ENCODE data around the gene CDH23. TPM values are rescaled to one million over a fixed set of nuclear protein-coding genes. Genes with fewer than 3 reads are reported as not detected.

CDH23 gene
- total and polyA plus RNA-seq, 9 of the 15 experiments (the other 6 are each of a cell fraction or from before 2014, with no cell fraction given) = 0.18 to 1.2 (median 0.47) TPM

DNA sequence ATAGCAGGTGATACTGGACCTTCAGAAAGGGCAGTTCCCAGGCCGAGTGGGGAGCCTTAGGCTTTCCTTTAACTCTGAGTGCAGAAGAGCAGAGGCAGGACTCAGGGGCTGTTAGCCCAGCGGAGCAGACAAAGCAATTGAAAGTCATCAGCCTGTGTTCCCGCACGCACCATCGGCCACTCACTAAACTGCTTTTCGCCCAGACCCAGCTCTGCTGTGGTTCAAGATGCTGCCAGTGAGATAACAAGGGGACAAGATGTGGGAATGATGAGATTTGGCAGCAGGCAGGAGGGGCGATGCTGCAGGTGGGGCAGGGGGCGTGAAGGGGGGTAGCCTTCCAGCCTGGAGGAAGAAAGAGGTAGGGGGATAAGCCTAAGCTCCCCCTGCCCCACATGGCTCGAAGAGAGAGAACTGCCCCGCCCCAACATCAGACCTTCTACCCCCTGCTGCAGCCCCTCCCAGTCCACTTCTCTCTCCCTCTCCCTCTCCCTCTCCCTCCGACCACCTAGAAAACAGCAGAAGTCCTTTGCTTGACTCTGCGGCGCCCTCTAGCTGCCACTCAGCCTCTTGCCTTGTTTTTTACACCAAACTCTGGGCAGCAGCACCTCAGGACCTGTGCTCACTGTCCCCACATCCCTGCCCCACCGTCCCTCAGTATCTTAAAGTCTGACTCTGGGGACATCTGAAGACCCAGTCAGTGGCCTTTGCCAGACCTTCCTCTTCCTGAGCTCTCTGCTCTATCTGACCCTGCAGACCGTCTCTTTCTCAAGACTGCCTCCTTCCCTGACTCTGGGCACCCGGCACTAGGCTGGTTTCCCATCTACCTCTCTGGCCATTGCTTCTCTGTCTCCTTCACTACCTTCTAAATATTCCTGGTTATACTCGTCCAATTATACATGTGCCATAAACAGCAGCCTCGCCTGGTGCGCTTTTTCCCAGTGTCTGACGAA, 212.4 kb downstream of the CDH23 start (continued):
- TF ChIP-seq ZNF146 (CRISPR knock-in tag; IDR thresholded peaks at IDR 0.05; ENCODE audit: unreplicated experiment) (no peak), BRD9 (IDR thresholded peaks at IDR 0.05; ENCODE audit: low read depth, partially characterized antibody) (no peak), SLC30A9 (CRISPR knock-in tag; IDR thresholded peaks at IDR 0.05) (no peak), RCOR1 (IDR thresholded peaks at IDR 0.05; ENCODE audit: borderline replicate concordance in 1 of 2, low read depth in 2 of 2, low read length in 2 of 2) (peak in 1 of 2 experiments; percentile 31; a peak in 2 of 4 replicates), PATZ1 (CRISPR knock-in tag; IDR thresholded peaks at IDR 0.05; ENCODE audit: borderline replicate concordance) (no peak), HDAC8 (tag; IDR thresholded peaks at IDR 0.05) (no peak), MTA2 (IDR thresholded peaks at IDR 0.05; ENCODE audit: low read depth) (no peak), JUND (IDR thresholded peaks at IDR 0.05; ENCODE audit: borderline replicate concordance, low read depth, low read length) (peak; percentile 45; the same call in 1 of the 2 replicates), JUND (tag; IDR thresholded peaks at IDR 0.05; ENCODE audit: borderline replicate concordance, low read depth, low read length) (no peak), ZNF583 (CRISPR knock-in tag; IDR thresholded peaks at IDR 0.05) (no peak), SP1 (CRISPR knock-in tag; IDR thresholded peaks at IDR 0.05) (0 out of 2 replicates have a peak, but pooled peaks have one; percentile 21), ZNF41 (CRISPR knock-in tag; conservative IDR thresholded peaks at IDR 0.05) (no peak), SPI1 (IDR thresholded peaks at IDR 0.05; ENCODE audit: borderline replicate concordance, low read depth, low read length) (no peak), RAD21 (CRISPR knock-in tag; conservative IDR thresholded peaks at IDR 0.05 in 1 of 2, IDR thresholded peaks at IDR 0.05 in 1 of 2) (peak; percentile 59 to 83), ARID1B (IDR thresholded peaks at IDR 0.05) (no peak)
- TF ChIP-seq, protein P1, sequence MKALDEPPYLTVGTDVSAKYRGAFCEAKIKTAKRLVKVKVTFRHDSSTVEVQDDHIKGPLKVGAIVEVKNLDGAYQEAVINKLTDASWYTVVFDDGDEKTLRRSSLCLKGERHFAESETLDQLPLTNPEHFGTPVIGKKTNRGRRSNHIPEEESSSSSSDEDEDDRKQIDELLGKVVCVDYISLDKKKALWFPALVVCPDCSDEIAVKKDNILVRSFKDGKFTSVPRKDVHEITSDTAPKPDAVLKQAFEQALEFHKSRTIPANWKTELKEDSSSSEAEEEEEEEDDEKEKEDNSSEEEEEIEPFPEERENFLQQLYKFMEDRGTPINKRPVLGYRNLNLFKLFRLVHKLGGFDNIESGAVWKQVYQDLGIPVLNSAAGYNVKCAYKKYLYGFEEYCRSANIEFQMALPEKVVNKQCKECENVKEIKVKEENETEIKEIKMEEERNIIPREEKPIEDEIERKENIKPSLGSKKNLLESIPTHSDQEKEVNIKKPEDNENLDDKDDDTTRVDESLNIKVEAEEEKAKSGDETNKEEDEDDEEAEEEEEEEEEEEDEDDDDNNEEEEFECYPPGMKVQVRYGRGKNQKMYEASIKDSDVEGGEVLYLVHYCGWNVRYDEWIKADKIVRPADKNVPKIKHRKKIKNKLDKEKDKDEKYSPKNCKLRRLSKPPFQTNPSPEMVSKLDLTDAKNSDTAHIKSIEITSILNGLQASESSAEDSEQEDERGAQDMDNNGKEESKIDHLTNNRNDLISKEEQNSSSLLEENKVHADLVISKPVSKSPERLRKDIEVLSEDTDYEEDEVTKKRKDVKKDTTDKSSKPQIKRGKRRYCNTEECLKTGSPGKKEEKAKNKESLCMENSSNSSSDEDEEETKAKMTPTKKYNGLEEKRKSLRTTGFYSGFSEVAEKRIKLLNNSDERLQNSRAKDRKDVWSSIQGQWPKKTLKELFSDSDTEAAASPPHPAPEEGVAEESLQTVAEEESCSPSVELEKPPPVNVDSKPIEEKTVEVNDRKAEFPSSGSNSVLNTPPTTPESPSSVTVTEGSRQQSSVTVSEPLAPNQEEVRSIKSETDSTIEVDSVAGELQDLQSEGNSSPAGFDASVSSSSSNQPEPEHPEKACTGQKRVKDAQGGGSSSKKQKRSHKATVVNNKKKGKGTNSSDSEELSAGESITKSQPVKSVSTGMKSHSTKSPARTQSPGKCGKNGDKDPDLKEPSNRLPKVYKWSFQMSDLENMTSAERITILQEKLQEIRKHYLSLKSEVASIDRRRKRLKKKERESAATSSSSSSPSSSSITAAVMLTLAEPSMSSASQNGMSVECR (CRISPR knock-in tag; IDR thresholded peaks at IDR 0.05) = no peak
- TF ChIP-seq, protein P2, sequence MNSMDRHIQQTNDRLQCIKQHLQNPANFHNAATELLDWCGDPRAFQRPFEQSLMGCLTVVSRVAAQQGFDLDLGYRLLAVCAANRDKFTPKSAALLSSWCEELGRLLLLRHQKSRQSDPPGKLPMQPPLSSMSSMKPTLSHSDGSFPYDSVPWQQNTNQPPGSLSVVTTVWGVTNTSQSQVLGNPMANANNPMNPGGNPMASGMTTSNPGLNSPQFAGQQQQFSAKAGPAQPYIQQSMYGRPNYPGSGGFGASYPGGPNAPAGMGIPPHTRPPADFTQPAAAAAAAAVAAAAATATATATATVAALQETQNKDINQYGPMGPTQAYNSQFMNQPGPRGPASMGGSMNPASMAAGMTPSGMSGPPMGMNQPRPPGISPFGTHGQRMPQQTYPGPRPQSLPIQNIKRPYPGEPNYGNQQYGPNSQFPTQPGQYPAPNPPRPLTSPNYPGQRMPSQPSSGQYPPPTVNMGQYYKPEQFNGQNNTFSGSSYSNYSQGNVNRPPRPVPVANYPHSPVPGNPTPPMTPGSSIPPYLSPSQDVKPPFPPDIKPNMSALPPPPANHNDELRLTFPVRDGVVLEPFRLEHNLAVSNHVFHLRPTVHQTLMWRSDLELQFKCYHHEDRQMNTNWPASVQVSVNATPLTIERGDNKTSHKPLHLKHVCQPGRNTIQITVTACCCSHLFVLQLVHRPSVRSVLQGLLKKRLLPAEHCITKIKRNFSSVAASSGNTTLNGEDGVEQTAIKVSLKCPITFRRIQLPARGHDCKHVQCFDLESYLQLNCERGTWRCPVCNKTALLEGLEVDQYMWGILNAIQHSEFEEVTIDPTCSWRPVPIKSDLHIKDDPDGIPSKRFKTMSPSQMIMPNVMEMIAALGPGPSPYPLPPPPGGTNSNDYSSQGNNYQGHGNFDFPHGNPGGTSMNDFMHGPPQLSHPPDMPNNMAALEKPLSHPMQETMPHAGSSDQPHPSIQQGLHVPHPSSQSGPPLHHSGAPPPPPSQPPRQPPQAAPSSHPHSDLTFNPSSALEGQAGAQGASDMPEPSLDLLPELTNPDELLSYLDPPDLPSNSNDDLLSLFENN (IDR thresholded peaks at IDR 0.05; ENCODE audit: low read depth in 2 of 2, low read length in 2 of 2) = no peak
